SK-N-SH (cell line): ENCODE results near the gene SRGAP1. TPM values are rescaled to one million over a fixed set of nuclear protein-coding genes. Genes with fewer than 3 reads are reported as not detected.

Experiments used
- CTCF ChIA-PET: fragments of 300-600, 350-600 bp; formaldehyde crosslinking; extraction: SDS; loops from one replicate; lab custom pipeline; 2021; lab: Yijun Ruan, JAX
- POLR2A ChIA-PET: fragments of 350-600 bp; sonication (Branson Sonifier 250); formaldehyde crosslinking; extraction: SDS; loops from one replicate; lab custom pipeline; 2020; ENCODE audit warnings: antibody characterized with exemption, inconsistent platforms; lab: Yijun Ruan, JAX
- DNase-seq: peaks from one replicate; pipeline ENCODE4 v3.0.0; 2012
- H2AFZ ChIP-seq: fragments of 200-600 bp; sonication (generic); 2 replicates; pipeline ENCODE4 v1.8.1; 2016; ENCODE audit warnings: antibody characterized with exemption, mild to moderate bottlenecking, low read depth
- H3F3A ChIP-seq: fragments of 200-600 bp; sonication (generic); replicated peaks from 2 replicates; pipeline ENCODE3; 2016; ENCODE audit warnings: antibody characterized with exemption, mild to moderate bottlenecking; ENCODE audit not compliant: insufficient read depth
- H3K27ac ChIP-seq, 2 experiments: fragments of 200-500 bp in 1 of 2; fragments of 200-600 bp in 1 of 2; sonication (Bioruptor generic) in 1 of 2; sonication (generic), shearing (Covaris generic) in 1 of 2; 2 replicates each; pipeline versions ENCODE4 v1.5.1 to v1.6.1; 2014 to 2016; ENCODE audit warnings: low read depth in 2 of 2, inconsistent platforms in 1 of 2, low read length in 1 of 2, mild to moderate bottlenecking in 1 of 2, mixed read lengths in 1 of 2
- H3K27me3 ChIP-seq: fragments of 200-600 bp; sonication (generic), shearing (Covaris generic); 2 replicates; pipeline ENCODE4 v1.6.1; 2016; ENCODE audit warnings: mixed run types; ENCODE audit not compliant: insufficient read depth
- H3K36me3 ChIP-seq, 2 experiments: fragments of 200-500 bp in 1 of 2; fragments of 200-600 bp in 1 of 2; sonication (Bioruptor generic) in 1 of 2; sonication (generic) in 1 of 2; replicated peaks in 1 of 2; 2 replicates each; pipeline versions ENCODE3 to v1.5.1; 2014 to 2016; ENCODE audit warnings: low read length in 1 of 2, mild to moderate bottlenecking in 1 of 2; ENCODE audit not compliant: insufficient read depth in 2 of 2, control insufficient read depth in 1 of 2
- H3K4me1 ChIP-seq, 2 experiments: fragments of 200-500 bp in 1 of 2; fragments of 200-600 bp in 1 of 2; sonication (Bioruptor generic) in 1 of 2; sonication (generic), shearing (Covaris generic) in 1 of 2; 2 replicates each; pipeline versions ENCODE4 v1.5.1 to v1.6.1; 2014 to 2016; ENCODE audit warnings: low read depth in 1 of 2, low read length in 1 of 2, mixed run types in 1 of 2; ENCODE audit not compliant: insufficient read depth in 2 of 2, control insufficient read depth in 1 of 2
- H3K4me2 ChIP-seq: fragments of 200-600 bp; sonication (generic), shearing (Covaris generic); 2 replicates; pipeline ENCODE4 v1.6.1; 2017; ENCODE audit warnings: mixed run types
- H3K4me3 ChIP-seq, 2 experiments: fragments of 200-500 bp in 1 of 2; fragments of 200-600 bp in 1 of 2; sonication (Bioruptor generic) in 1 of 2; sonication (generic), shearing (Covaris generic) in 1 of 2; 2 replicates each; pipeline versions ENCODE4 v1.5.1 to v1.8.1; 2014 to 2016; ENCODE audit warnings: low read depth in 2 of 2, inconsistent platforms in 1 of 2, low read length in 1 of 2, mild to moderate bottlenecking in 1 of 2, mixed read lengths in 1 of 2, moderate library complexity in 1 of 2
- H3K79me2 ChIP-seq: fragments of 200-600 bp; sonication (generic); 2 replicates; pipeline ENCODE4 v1.8.1; 2017; ENCODE audit warnings: mild to moderate bottlenecking; ENCODE audit not compliant: insufficient read depth
- H3K9ac ChIP-seq: fragments of 200-600 bp; sonication (generic); 2 replicates; pipeline ENCODE4 v1.6.1; 2017; ENCODE audit warnings: mixed run types
- H3K9me2 ChIP-seq: fragments of 200-600 bp; sonication (generic); 2 replicates; pipeline ENCODE4 v1.6.1; 2017; ENCODE audit warnings: mixed run types
- H3K9me3 ChIP-seq: fragments of 200-600 bp; sonication (generic); 2 replicates; pipeline ENCODE4 v1.6.1; 2017; ENCODE audit warnings: mixed run types, mild to moderate bottlenecking, moderate library complexity
- H4K20me1 ChIP-seq: fragments of 200-600 bp; sonication (generic); 2 replicates; pipeline ENCODE4 v1.6.1; 2017; ENCODE audit warnings: mild to moderate bottlenecking, mixed run types; ENCODE audit not compliant: insufficient read depth
- EP300 ChIP-seq, 2 experiments: IDR thresholded peaks; 2 replicates each; pipeline versions ENCODE4 v1.4.0 to v1.6.1; 2012; ENCODE audit warnings: borderline replicate concordance in 1 of 2, low read depth in 1 of 2, low read length in 1 of 2
- FOXM1 ChIP-seq: IDR thresholded peaks from 2 replicates; pipeline ENCODE4 v1.4.0; 2012; ENCODE audit warnings: low read depth, mild to moderate bottlenecking
- JUND ChIP-seq: IDR thresholded peaks from 2 replicates; pipeline ENCODE4 v1.4.0; 2012
- MEF2A ChIP-seq: IDR thresholded peaks from 2 replicates; pipeline ENCODE4 v1.4.0; 2012; ENCODE audit warnings: low read depth, borderline replicate concordance
- MXI1 ChIP-seq: IDR thresholded peaks from 2 replicates; pipeline ENCODE4 v1.6.1; 2012; ENCODE audit warnings: mild to moderate bottlenecking, low read depth, low read length, improper control_type of control experiment
- NFIC ChIP-seq: IDR thresholded peaks from 2 replicates; pipeline ENCODE4 v1.4.0; 2012; ENCODE audit warnings: borderline replicate concordance
- POLR2AphosphoS5 ChIP-seq: IDR thresholded peaks from 2 replicates; pipeline ENCODE4 v1.6.1; 2012; ENCODE audit warnings: low read depth, low read length
- RAD21 ChIP-seq: IDR thresholded peaks from 2 replicates; pipeline ENCODE4 v1.6.1; 2012; ENCODE audit warnings: mild to moderate bottlenecking, low read length
- RCOR1 ChIP-seq: fragments of 150-350 bp; IDR thresholded peaks from 2 replicates; pipeline ENCODE4 v1.6.1; 2017; ENCODE audit warnings: antibody characterized with exemption, low read length
- SIN3A ChIP-seq: IDR thresholded peaks from 2 replicates; pipeline ENCODE4 v1.6.1; 2012; ENCODE audit warnings: low read depth, mild to moderate bottlenecking, low read length, moderate library complexity, borderline replicate concordance
- TCF12 ChIP-seq: IDR thresholded peaks from 2 replicates; pipeline ENCODE4 v1.4.0; 2012
- TEAD4 ChIP-seq: IDR thresholded peaks from 2 replicates; pipeline ENCODE4 v1.4.0; 2012; ENCODE audit warnings: mild to moderate bottlenecking, borderline replicate concordance; ENCODE audit not compliant: insufficient read depth
- WGBS: methylation state at CpG from one replicate; pipeline ENCODE4 v1.1.6; 2017; ENCODE audit warnings: low lambda C conversion rate; 5-methylcytosine and 5-hydroxymethylcytosine counted together
- polyA plus RNA-seq, 3 experiments: library from polyadenylated mRNA; depleted of rRNA; stranded (reverse); fragments of >200 nt; gene quantifications; 2 replicates each; pipeline ENCODE4 v1.2.3, GENCODE V29; 2012
- TF ChIP-seq, protein P1 (sequence below): IDR thresholded peaks from 2 replicates; pipeline ENCODE4; 2012

The SRGAP1 gene
- polyA plus RNA-seq, 1 of the 3 experiments (the other 2 are of a cell fraction) = 2.6 TPM

DNA sequence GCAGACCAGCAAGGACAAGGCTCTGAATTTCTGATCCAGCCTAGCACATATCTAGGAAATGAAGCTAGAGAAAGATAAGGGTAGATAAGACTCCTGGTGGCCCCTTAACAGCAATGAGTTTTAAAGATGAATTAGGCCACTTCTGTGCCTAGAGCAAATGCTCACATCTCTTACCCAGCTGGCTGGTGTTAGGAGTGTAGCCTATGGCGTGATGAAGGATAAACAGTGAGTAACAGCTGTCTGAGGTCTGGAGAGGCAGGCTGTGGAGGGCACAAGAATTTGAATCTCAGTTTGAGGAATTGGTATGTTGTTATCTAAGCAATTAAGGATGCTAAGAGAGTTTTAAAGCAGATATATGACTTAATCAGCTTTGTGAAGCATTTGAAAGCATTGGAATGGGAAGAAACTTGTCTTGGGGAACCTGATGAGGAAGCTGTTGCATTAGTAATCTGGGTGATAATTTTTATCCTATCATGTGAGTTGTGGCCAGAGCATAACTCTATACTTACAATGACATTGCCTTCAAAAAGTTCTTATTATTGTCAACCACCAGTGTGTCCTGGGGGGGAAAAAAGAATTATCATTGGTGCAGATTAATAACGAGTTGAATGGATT lies 161.8 kb downstream of the SRGAP1 start:
- Histone ChIP-seq H3K9ac (no peak overlapping the region), H3K9me3 (no peaks in the 10 kb centered on the region), H4K20me1 (no peaks in the 10 kb centered on the region), H2AFZ (no peak overlapping the region), H3K4me1 (peaks cover 0 to 38% of the 10 kb centered on the region in 2 experiments; a peak in 2 of 4 replicates), H3K27ac (peak overlapping the region in 1 of 2 experiments; percentile 28; a peak in 1 of 4 replicates), H3F3A (peaks cover 23% of the 10 kb centered on the region), H3K4me2 (no peak overlapping the region), H3K4me3 (no peak overlapping the region), H3K79me2 (0 out of 2 replicates have a peak, but pooled peaks cover 2% of the 10 kb centered on the region), H3K36me3 (no peaks in the 10 kb centered on the region), H3K9me2 (no peaks in the 10 kb centered on the region), H3K27me3 (no peaks in the 10 kb centered on the region)
- CTCF ChIA-PET = interaction anchor here (0.6 to 1.7 kb wide), 2 partner anchors 11 to 42 kb away, joined by 3 to 5 read pairs; no protein-coding TSS in a partner anchor
- TF ChIP-seq, protein P1, sequence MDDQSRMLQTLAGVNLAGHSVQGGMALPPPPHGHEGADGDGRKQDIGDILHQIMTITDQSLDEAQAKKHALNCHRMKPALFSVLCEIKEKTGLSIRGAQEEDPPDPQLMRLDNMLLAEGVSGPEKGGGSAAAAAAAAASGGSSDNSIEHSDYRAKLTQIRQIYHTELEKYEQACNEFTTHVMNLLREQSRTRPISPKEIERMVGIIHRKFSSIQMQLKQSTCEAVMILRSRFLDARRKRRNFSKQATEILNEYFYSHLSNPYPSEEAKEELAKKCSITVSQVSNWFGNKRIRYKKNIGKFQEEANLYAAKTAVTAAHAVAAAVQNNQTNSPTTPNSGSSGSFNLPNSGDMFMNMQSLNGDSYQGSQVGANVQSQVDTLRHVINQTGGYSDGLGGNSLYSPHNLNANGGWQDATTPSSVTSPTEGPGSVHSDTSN = no peak
- POLR2A ChIA-PET = no interaction called here
- 73% methylated on average over 2 of the region's 2 CpGs for WGBS
- DNase-seq = no peak

DNA sequence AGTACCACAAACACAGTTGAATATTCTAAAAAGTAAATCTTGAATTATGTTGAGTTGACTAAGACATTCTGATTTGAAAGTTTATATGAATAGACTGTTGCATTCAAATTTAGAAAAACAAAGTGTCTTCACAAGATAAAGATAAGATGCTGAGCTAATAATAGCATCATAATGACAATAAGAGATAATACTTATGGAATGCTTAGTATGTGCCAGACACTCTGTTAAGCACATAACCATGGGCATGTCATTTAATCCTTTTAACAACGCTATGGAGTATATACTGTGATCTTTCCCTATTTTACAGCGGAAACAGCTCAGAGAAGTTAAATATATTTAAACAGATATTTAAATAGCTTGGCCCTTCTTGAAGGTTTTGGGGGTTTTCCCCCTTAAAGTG lies 163.4 kb downstream of the SRGAP1 start:
- H2AFZ ChIP-seq = no peak overlapping the region
- no peaks in the 10 kb centered on the region for H3K9me3 ChIP-seq
- no peak for TF ChIP-seq MXI1
- 0 out of 2 replicates have a peak, but pooled peaks have one; percentile 14 for TF ChIP-seq NFIC
- peak; percentile 91 for TF ChIP-seq MEF2A
- no peak for TF ChIP-seq FOXM1
- TF ChIP-seq JUND = peak; percentile 27; the same call in 1 of the 2 replicates
- no peak for TF ChIP-seq RAD21
- 0 out of 2 replicates have a peak, but pooled peaks have one; percentile 23 for TF ChIP-seq TEAD4
- no peak for TF ChIP-seq RCOR1
- TF ChIP-seq EP300 (IDR thresholded peaks at IDR 0.05; ENCODE audit: borderline replicate concordance in 1 of 2, low read depth in 1 of 2, low read length in 1 of 2) = no peak
- TF ChIP-seq TCF12 = 0 out of 2 replicates have a peak, but pooled peaks have one; percentile 35
- TF ChIP-seq POLR2AphosphoS5 = no peak
- no peak for TF ChIP-seq SIN3A
- peak overlapping the region in 1 of 2 experiments; percentile 40; a peak in 2 of 4 replicates for H3K27ac ChIP-seq
- 0 out of 2 replicates have a peak, but pooled peaks cover 2% of the 10 kb centered on the region for H3K79me2 ChIP-seq
- H3K9me2 ChIP-seq = no peaks in the 10 kb centered on the region
- no peaks in the 10 kb centered on the region for H3K27me3 ChIP-seq
- H3K9ac ChIP-seq = no peak overlapping the region
- peaks cover 0 to 38% of the 10 kb centered on the region in 2 experiments; a peak in 2 of 4 replicates for H3K4me1 ChIP-seq
- no peak for DNase-seq
- no peak overlapping the region for H3K4me2 ChIP-seq
- H3K36me3 ChIP-seq = no peaks in the 10 kb centered on the region
- no peak overlapping the region for H3K4me3 ChIP-seq
- CTCF ChIA-PET = interaction anchor here (0.6 kb wide), 1 partner anchor 164 kb away, joined by 3 read pairs; the partner anchor contains the start of gene SRGAP1
- no peaks in the 10 kb centered on the region for H4K20me1 ChIP-seq
- WGBS = 74% methylated on average over 2 of the region's 2 CpGs
- H3F3A ChIP-seq = peaks cover 23% of the 10 kb centered on the region
- POLR2A ChIA-PET = no interaction called here
